Choroid plexus epithelial cell (primary cell): ENCODE results near the gene OR4P4.

ENCODE experiments used
- DNase-seq: peaks from one replicate; pipeline ENCODE4 v3.0.0-alpha.2; 2010; ENCODE audit warnings: low read depth
- H3K4me3 ChIP-seq: 2 replicates; pipeline ENCODE4 v1.5.1; 2011; ENCODE audit warnings: low read depth, mild to moderate bottlenecking, control low read depth, low read length, moderate library complexity
- TF ChIP-seq, protein P1 (sequence below): conservative IDR thresholded peaks from 2 replicates; pipeline ENCODE4 v1.5.1; 2011; ENCODE audit warnings: low read depth, mild to moderate bottlenecking, control low read depth, inconsistent platforms, low read length, moderate library complexity

The OR4P4 gene

DNA sequence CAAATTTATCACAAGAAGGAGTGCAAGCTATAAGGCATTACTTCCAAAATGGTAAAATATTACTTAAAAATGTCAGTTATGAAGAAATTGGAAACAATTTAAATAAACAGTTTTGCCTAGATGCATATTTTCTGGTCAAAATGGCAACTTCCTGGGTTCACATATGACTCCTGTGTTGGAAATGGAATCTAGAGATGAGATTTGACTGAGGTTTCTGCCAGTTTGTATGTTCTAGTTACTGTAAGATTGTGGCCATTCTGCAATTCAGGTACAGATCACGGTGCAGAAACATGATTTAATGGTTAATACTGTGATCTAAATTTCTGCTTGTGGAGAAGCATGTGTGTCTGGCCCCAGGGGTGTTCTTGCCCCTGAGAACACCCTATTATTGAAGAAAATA, 23.7 kb downstream of the OR4P4 start:
- no peak overlapping the region for H3K4me3 ChIP-seq
- TF ChIP-seq, protein P1, sequence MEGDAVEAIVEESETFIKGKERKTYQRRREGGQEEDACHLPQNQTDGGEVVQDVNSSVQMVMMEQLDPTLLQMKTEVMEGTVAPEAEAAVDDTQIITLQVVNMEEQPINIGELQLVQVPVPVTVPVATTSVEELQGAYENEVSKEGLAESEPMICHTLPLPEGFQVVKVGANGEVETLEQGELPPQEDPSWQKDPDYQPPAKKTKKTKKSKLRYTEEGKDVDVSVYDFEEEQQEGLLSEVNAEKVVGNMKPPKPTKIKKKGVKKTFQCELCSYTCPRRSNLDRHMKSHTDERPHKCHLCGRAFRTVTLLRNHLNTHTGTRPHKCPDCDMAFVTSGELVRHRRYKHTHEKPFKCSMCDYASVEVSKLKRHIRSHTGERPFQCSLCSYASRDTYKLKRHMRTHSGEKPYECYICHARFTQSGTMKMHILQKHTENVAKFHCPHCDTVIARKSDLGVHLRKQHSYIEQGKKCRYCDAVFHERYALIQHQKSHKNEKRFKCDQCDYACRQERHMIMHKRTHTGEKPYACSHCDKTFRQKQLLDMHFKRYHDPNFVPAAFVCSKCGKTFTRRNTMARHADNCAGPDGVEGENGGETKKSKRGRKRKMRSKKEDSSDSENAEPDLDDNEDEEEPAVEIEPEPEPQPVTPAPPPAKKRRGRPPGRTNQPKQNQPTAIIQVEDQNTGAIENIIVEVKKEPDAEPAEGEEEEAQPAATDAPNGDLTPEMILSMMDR: no peak
- no peak for DNase-seq

DNA sequence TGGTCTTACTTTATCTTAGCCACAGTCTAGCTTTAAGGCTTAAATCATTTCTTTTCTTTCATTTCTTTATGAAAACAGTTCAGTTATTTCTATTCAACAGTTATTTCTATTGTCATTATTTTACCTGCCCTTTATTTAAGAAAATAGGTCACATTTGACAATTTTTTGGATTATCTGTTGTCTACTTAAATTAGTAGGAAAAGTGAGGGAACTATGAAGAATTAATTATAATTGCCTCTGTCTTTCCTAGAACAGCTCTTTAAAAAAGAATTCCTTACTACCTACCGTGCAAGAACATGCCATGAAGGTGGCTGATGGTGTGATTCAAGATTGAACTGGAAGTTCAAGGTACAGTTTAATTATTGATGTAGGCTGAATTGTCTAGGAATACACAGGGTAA, 27.0 kb downstream of the OR4P4 start, which contains the start of gene OR4C6:
Gene OR4C6 (plus strand): TSS at position 301 of the 400 bp plus-strand sequence. CDS start 2,966 bp downstream, outside the sequence.
- no peak for DNase-seq
- TF ChIP-seq, protein P1: no peak
- no peak within 1 kb of the TSS for H3K4me3 ChIP-seq

DNA sequence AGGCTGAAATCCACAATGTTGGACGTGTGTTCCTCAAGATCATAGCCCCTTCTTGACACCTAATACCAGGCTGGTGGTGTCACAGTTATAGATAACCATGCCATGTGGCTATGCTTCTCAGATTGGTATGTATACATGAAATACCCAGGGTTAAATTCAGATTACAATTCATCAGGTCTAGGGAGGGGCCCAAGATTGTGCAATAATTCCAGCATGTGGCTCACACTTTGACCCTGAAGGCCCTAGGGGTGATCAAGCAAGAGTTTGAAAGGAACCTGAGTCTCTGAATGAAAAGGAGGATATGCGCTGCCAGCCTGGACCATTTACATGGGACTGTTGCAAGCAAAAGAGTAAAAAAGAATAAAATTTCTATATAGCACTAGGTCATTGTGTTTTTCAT, 34.5 kb downstream of the OR4P4 start:
- no peak for DNase-seq
- H3K4me3 ChIP-seq: no peak overlapping the region
- TF ChIP-seq, protein P1: no peak

DNA sequence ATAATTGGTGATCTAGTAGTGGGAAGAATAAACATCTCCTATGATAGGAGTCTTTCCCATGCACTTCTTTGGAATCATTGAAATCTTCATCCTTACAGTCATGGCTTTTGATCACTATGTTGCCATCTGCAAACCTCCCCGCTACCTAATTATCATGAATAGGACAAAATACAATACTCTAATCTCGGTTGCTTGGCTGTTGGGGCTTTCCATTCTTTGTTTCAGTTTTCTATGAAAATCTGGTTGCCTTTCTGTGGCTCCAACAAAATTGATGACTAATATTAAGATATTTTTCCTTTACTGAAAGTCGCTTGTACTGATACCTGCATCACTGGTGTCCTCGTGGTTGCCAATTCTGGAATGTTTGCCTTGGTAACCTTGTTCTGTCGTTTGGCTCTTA, 38.9 kb downstream of the OR4P4 start:
- no peak for DNase-seq
- no peak overlapping the region for H3K4me3 ChIP-seq
- TF ChIP-seq, protein P1: no peak
